Epidermal melanocyte (primary cell): ENCODE data around the gene NCKAP5.

Experiments used
- DNase-seq: peaks from one replicate; pipeline ENCODE4 v3.0.0; 2011; ENCODE audit warnings: low spot score; ENCODE audit not compliant: insufficient read length

The NCKAP5 gene

DNA sequence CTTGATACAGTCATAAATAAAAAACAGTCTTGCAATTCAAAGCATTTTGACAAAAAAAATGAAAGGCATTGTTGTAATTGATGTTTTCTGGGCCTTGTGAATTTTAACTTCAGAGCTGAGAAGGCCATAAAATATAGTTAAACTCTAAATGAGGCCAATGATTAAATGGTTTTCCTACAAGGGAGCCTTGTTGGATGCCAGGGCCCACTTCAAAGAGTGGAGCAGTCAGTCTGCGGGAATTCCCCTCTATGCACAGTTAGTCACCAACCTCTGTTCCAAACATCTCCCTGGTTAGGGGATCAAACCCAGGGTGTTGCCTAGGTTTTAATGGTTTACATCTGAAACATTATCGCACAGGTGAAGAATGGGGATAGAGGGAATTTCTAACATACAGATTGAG is 143.4 kb downstream of the NCKAP5 start:
- DNase-seq = no peak

GRCh38 chr2:133422931-133423351 is 145.3 kb downstream of the NCKAP5 start:
- no peak for DNase-seq

GRCh38 chr2:133421516-133422324 is 146.5 kb downstream of the NCKAP5 start:
- no peak for DNase-seq

GRCh38 chr2:133420788-133421187 is 147.5 kb downstream of the NCKAP5 start:
- DNase-seq = no peak

DNA sequence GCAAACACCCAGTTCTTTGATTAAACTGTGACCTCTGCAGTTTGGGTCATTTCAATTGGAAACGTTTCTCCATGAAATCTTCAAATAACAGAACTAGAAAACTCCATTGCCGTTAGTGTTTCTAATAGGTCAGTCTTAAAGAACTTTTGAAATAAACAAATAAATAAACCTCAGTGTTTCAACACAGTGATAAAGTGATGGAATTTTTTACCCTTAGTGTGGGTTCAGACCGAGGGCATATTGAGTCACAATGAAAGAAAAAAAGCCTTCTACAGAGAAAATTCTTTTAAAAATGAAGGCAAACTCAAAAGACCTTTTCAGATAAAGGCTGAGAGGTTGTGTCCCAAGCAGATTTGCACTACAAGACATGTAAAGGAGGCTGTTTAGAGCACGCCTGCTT is 149.6 kb downstream of the NCKAP5 start:
- no peak for DNase-seq

DNA sequence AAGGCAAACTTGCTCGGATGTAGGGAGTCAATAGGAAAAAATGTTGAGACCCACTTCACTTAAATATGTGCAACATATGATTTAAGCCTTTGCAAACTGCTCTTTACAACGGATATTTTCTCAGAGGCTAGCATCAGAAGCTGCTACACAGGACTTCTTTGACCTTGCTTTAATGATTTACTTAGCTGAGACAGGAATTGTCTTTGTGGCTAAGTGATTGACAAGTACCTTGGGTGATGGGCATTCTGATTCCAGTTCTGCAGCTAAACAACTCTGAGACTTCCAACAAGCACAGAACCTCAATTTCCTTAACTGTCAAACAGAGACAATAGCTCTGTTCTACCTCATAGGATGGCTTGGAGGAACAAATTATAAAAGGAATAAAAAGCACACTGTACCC is 150.2 kb downstream of the NCKAP5 start:
- no peak for DNase-seq

- DNase-seq = no peak
These were observed 150.8 kb downstream of the NCKAP5 start for GRCh38 chr2:133417415-133417814.

DNA sequence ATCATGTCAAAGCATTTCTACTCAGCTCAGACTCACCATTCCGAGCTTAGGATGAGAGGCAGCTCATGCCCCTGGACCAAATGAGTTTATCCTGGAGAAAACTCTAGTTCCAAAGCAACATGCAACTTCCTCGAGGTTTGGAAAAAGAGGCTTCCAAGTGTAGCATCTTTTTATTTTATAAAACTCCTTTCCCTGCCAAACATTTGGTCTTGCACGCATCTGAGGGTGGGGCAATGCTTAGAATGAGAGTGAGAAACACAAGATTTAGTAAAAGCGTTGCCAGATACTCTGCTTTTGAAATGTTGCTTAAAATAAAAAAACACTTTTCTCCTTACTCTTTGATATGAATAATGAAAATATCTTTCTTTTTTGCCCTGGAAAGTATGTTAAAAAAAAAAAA is 151.5 kb downstream of the NCKAP5 start:
- no peak for DNase-seq

- DNase-seq = no peak
These were observed 152.1 kb downstream of the NCKAP5 start for GRCh38 chr2:133416146-133416545.

- DNase-seq = peak; percentile 26
These were observed 152.9 kb downstream of the NCKAP5 start for GRCh38 chr2:133415210-133415876.

- no peak for DNase-seq
These were observed 153.6 kb downstream of the NCKAP5 start for GRCh38 chr2:133414486-133415209.

DNA sequence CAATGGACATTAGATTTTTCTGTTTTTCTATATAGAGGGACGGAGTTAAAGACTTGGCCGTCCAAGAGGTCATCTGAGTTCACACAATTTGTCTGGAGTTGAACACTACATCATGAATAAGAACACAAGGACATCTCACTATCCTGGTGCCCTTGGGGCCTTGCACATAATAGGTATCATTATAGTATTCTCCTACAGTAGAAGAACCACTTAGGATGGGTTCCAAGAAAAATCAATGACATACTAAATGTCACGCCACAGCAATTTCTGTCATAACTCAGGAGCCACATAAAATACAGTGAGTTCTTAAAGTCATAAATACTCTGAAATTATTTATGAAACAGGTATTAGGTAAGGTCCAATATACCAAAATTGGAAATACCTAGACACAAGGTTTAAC is 154.4 kb downstream of the NCKAP5 start:
- DNase-seq = no peak

GRCh38 chr2:133412694-133413093 is 155.6 kb downstream of the NCKAP5 start:
- no peak for DNase-seq

DNA sequence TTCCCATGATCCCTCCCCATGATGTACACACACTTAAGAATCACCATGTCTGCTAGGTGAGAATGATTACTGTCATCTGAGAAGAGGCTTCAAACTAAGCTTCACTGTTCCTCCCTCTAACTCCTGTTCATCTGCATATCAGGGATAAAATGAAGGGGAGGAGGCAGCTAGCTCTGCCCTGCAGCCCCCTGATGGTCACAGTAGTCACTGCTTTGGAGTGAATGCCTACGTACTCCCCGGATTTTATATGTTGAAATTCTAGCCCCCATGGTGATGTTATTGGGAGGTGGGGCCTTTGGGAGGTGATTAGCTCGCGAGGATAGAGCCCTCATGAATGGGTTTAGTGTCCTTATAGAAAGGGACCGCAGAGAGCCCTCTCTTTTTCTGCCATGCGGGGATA is 156.4 kb downstream of the NCKAP5 start:
- DNase-seq = no peak

GRCh38 chr2:133411101-133411500 is 157.2 kb downstream of the NCKAP5 start:
- DNase-seq = no peak

DNA sequence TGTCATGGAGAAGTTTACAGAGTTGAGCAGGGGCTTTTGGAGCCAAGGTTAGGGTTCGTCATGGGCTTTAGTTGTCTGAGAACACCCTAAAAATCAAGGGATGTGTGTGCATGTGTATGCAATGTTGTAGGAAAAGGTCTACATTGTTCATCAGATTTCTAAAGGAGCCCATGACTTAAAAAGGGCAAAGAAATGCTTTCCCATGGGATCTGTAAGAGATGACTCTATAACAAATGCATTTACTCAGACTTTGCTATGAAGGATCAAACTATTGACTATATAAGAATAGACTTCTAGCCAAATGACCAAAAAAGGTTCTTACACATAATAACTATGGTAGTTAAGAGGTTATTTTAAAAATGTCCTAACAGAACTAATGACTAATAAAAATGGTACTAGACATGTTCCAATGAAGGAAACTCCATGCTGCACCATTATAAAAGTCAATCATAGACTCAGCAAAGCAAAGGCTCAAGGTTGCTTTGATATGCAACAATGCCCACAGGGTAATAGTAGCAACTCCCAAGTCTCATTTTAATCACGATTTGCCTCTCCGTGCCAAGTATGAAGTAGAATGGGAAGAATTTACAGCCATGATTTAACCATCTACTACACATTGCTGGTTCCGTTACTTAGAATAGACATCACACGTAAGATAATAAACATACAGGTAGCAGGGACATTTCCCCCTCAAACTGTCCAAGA is 158.5 kb downstream of the NCKAP5 start:
- DNase-seq = no peak

- no peak for DNase-seq
These were observed 159.6 kb downstream of the NCKAP5 start for GRCh38 chr2:133408671-133409070.

DNA sequence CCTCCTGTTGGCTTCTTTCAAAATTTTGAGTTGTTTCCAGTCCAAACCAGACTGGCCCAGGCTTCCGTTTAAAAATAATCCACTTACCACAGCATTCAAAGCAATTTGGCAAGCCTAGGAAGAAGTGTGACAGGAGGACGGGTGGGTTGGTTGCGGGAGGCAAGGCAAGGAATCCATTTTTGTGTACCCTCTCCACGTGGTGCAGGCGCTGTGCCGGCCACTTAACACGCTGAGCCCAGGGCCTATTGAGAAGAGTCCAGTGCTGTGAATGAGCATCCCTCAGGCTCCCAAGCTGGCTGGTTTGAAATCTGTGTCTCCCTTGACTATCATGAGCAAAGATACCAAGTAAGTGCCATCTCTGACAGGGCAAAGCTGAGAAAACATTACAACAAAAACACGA is 160.9 kb downstream of the NCKAP5 start:
- DNase-seq = no peak

DNA sequence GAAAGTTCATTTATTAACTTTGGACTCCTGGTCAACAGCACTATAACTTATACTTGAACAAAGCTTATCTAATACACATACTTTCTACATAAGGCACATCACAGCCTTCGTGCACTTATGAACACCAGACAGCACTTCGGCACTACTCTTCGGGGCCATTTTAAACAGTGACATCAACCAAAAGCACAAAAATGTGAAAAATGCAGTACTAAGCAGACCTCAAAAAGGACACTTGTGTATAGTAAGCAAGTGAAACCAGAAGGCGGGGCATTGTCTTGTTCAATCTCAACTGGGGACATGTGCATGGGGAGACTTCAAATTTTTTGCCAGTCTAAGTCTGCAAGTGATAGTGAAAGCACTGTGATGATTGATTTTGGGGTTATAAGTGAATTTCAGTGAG is 163.0 kb downstream of the NCKAP5 start:
- no peak for DNase-seq

DNA sequence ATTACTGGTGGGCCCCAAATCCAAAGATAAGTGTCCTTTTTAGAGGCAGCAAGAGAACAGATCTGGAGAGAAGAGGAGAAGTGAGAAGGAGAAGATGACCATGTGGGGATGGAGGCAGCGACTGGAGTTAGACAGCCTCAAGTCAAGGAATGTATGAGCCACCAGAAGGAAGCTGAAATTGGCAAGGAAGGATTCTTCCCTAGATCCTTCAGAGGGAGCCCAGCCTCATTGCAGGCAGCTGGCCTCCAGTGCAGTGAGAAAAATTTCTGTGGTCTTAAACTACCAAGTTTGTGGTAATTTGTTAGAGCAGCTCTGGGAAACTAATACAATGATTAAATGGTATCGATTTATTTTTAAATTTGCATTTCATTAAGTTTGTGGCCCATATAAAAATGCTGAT is 167.9 kb downstream of the NCKAP5 start:
- no peak for DNase-seq

GRCh38 chr2:133393895-133394294 is 174.4 kb downstream of the NCKAP5 start:
- DNase-seq = no peak

DNA sequence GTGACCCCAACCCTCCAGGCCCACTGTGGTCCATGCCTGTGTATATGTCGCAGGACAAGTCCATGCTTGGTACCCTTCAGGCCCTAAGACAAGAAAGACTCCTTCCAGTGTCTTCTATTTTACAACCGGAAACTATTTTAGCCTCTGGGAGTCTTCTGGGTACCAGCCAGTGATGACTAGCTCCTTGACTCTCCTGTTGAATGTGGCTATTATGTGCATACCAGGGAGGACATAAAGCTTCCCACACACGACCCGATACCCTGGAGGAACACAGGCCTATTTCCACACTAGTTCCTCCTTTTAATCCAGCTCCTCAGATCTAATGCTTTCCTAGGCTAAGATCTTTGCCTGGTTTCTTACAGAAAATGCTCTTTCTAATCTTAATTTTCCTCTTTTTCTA is 178.1 kb downstream of the NCKAP5 start:
- DNase-seq = peak; percentile 62
